HG03565 (cell line): ENCODE measurements around the gene CAMK1G.
A peak's percentile ranks its signal among the peaks of the same experiment; 100 is the strongest.

Experiments
- ATAC-seq: cut with Tn5 transposase; IDR thresholded peaks from one replicate; pipeline ENCODE4 v1.9.1; 2021; ENCODE audit warnings: mild to moderate bottlenecking, moderate library complexity; ENCODE audit not compliant: unreplicated experiment

The CAMK1G gene

DNA sequence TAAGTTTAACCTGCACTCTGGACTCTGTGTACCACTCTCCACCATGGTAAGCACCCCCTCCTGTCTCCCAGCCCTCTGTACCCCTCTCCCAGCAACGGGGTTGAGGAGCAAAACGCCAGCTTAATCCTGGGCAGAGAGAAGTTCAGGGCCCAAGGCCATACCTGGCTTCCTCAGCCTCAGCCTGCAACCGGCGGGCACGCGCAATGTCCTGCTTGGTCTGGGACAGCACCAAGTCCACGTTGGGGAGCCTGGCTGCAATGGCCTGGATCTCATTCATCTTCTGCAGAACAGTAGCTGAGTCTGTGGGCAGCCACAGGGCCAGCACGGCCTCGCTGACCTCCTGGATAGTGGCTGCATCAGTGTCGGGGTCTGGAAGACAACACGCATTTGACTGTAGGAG is 34.8 kb downstream of the CAMK1G start:
- no peak for ATAC-seq

DNA sequence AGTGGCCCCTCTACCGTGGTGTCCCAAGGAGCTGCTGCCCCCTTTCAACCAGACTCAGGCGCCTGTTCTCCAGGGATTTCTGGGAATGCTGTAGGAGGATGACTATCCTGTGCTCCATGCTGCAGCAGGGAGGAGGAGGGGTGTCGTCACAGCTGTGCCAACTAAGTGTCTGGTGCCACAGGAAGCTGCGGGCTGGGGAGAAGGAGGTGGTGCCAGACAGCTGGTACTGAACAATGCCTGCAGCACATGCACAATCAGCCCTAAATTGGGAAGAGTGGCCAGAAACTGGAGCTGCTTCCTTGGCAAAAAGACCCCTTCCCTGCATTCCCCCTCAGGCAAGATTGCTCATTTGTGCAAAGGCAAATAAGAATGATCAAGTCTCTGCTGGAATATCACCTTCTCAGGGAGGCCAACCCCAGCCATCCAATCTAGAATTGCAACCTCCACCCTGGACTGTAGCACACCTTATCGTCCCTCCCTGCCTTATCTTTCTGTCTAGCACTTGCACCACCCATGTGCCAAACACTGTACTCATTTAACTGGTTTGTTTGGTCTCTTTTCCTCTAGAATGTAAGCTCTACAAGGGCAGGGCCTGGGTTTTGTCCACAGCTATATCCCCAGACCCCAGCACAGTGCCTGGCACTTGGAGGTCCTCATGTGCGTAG is 35.4 kb downstream of the CAMK1G start:
- ATAC-seq: no peak

DNA sequence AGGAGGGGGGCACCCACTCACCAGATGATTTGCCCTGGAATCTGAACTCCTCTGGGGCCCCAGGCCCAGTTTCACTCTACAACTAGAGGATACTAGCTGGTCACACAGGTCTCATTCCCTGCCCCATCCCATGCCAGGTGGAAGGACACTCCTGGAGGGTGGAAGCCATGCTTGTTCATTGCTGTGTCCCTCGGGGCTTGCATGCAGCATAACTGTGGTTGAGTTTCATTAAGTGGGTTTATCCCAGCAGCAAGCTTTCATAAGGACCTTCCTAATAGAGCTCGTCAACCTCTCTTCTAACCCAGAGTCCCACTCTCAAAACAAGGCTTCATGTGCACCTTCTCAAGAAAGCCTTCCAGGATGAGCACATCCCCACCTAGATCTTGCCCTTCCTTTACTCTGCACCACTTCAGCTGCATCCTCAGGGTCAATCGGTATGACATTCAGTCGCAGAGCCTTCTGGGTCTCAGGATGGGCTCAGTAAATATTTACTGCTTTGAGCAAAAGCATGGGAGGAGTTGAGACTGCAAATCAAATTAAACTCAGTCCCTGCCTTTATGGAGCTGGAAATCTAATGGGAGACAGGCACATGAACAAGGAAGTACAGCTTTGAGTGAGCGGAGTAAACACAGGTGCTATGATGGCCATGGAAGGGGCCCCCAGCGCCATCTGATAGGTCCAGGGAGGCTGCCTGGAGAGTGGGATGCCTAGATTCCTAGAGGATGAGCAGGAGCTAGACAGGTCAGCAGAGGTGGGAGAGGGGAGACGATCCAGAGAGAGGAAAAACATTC is 36.4 kb downstream of the CAMK1G start:
- ATAC-seq: no peak

DNA sequence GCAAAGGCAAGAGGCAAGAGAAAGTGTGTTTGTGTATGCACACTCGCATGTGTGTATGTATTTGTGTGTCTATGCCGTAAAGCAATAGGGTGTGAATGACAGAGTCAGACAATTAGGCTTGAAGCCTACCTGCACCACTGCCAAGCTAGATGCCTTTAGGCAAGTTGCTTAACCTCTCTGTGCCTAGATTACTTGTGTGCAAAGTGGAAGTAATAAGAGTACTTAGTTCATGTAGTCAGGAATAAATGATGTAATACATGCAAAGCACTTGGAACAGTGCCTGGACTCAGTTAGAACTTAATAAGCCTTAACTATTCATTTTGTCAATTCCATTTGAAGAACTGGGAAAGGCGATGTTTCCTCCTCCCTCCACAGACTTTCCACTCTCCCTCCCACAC is 37.0 kb downstream of the CAMK1G start:
- no peak for ATAC-seq

DNA sequence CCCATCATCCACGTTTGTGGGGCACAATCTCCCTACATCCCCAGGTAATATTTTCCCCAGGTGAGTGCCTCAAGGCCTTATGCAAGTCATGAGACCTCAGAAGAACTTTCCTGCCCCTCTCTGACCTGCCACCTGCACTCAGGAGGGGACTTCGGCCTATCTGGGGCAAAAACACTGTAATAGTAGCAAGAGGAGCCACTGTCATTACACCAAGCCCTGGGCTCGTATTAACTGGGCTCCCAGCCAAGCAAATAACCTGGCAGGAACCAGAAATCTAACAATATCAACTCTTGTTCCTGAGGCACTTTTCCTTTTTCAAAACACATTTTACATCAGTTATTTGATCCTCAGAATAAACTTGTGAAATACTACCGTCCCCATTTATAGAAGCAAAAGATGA is 37.8 kb downstream of the CAMK1G start:
- ATAC-seq: no peak

DNA sequence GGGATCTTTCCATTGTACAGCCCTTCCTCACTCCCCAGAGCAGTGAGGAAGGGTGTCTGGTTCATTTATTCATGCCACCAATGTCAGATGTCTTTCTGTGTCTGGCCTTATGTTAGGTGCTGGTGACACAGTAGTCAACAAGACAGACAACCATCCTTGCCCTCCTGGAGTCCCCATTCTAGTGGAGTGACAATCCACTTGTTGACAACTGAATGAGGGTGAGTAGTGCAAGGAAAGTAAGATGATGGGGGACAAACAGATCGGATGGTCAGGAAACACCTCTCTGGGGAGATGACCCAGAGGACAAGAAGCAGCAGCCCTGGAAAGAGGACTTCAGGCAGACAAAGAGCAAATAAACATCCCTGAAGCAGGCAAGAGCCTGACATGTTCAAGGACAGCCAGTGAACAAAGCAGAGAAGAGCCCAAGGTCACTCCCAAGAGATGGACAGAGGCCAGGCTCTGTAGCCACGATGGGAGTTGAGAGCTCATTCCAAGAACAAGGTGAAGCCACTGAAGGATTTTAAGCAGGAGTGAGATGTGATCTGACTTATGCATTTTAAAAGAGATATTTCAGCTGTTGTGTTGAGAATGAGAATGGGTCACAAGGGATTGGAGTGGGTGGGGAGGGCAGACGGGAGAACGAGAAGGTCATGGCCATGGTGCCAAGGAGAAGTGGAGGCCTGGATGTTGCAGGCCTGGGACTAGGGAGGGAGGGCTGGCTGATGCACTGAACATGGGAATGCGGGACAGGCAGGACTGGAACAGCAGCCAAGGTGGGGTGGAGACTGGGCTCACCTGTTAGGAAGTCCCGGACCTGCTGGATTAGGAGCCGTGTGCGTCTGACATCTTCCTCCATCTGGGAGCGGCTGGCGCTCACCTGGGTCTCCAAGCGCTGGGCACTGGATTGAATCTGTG is 38.5 kb downstream of the CAMK1G start:
- no peak for ATAC-seq

DNA sequence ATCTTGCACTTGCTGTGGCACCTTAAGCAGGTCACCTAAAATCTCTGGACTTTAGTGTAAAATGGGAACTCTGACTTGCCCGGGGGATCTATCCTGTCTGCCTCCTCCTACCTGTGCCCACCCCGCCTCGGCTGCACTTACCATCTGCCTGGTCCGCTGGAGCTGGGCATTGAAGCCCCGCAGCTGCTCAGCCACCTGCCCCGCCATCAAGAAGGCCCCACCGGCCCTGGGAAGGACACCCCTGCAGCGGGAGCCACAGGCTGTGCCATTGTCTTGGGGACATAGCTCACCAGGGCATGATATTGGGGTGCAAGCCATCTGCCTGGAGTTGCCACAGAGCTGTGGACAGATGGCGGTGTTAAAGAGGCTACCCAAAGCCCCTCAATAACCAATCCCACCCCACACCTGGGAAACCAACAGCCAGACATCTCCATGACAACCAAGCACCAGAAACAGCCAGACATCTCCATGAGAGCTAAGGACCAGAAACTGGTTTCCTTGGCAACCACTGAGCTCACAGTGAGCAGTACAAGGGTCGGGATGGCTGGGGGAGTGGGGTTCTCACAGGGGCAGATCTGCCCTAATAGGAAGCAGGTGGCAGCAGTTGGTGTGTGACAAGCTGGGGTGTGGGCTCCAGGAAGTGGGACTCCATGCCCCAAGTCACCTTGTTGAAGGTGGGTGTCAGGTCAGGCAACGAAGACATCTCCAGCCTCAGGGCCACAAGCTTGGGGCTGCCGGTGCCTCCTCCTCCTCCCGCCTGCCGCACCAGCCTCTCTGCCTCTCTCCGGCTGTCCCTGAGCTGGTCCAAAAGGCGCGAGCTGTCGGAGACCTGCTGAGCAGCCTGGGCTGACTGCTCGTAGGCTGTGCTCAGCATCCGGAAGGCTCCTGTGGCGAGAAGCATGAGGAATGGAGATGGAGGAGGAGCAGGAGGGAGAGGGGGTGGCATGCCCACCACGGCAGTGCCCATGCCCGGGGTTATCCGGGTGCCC is 39.6 kb downstream of the CAMK1G start:
- ATAC-seq: no peak

DNA sequence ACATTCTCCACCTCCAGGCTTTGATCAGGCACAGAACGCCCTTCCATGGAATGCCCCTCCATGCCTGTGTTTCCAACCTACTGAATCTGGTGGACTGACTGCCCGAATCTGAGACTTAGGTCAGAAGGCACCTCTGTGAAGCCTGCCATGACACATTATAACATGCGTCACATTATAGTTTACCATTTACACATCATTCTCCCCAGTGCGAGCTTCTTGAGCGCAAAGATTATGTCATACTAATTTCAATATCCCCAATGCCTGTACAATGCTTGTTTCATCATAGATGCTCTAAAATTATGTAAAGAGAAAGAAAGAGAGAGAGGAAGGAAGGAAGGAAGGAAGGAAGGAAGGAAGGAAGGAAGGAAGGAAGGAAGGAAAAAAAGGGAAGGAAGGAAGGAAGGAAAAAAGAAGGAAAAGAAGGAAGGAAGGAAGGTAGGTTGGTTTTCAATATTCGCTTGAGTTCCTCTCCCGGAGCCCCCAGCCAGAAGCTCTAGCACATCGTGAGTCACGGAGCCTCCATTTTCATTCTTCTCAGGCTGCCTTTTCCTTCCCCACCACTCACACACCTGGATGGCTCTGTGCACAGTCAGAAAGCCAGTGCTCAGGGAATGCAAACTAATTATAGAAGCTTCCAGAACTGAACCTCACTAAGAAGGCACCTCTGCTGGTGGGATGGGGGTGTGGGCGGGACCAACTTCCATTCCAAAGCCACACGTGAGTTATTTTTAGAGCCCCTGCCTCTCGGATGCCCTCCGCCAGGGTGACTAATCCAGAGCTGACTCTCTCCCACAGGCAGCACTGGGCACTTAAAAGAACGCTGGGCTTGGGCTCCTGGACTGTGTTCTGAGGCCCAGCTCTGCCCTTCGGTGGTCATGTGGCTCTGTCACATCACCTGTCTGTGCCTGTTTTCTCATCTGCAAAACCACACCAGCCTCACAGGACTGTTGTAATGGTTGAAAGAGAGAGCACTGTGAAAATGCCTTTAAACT is 41.3 kb downstream of the CAMK1G start:
- no peak for ATAC-seq

DNA sequence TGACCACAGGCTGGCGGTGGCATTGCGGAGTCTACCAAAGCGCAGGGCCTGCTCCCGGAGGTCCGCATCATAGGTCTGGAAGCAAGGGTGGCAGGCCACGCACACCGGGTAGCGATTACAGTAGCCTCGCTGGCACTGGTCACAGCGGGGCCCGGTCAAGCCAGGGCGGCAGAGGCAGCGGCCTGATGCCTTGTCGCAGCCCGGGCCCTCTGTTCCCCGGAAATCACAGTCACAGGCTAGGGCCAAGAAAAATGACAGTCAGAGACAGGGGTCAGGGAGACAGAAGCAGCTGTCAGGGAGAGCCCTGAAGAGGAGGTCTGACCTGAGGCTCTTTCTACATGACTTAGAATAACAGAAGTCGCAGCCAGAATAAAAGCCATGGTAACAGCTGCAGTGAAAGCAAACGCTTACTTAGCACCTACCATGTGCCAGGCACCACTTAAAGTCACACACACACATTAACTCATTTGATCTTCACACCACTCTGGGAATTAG is 42.3 kb downstream of the CAMK1G start:
- no peak for ATAC-seq

DNA sequence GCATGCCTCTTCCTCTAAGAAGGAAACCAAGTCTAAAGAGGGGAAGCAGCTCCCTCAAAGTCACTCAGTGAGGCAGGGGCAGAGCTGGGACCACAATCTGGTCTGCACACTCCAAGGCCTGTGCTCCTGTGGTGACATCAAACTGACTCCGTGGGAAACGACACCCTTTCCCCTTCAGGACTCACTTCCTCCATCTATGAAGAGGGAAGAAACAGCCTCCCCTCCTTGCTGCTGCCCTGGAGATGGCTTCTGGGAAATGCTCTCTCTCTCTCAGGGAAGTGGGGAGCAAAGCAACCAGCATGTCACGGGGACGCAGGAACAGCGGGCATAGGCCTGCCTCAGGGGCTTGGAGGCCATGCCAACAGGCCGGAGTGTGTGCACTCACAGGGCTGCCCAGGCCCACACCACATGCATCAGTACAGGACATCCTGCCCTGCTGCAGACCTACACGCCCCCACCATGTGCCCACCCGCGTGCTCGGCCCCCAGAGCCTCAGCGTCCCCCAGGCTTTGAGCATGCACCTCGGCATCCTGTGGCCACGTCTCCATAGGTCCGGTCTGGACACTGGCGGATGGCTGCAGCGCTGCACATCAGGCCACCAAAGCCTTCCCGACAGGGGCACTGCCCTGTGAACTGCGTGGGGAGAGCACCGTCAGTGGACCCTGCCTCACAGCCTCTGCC is 43.0 kb downstream of the CAMK1G start:
- no peak for ATAC-seq

DNA sequence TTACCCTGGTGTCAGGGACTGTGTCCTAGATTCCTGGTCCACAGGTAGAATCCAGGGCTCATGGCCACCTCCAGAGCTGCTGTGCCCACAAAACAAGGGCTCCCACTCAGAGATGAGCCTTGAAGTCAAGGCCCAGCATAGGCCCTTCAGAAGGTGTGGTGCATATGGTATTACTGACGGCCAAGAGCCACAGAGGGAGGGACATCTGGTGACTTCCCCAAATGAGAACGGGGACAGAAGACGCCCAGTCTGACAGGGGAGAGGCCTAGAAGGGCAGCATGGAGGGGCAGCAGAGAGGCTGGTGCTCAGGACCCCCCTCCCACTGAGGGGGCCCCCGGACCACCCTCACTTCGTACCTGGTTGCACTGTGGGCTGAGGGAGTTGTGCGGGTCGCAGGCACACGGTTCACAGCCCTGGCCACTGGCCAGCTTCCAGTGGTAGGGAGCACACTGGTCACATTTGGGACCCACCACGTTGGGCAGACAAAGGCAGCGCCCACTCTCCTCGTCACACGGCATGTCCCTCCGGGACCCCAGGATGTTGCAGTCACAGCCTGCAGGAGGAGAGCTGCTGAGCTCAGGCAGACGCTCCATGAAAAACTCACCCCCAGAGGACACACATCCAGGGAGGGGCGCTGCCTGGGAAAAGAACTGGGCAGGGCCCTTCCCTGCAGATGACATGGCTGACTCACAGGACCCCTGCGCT is 43.7 kb downstream of the CAMK1G start:
- ATAC-seq: no peak

DNA sequence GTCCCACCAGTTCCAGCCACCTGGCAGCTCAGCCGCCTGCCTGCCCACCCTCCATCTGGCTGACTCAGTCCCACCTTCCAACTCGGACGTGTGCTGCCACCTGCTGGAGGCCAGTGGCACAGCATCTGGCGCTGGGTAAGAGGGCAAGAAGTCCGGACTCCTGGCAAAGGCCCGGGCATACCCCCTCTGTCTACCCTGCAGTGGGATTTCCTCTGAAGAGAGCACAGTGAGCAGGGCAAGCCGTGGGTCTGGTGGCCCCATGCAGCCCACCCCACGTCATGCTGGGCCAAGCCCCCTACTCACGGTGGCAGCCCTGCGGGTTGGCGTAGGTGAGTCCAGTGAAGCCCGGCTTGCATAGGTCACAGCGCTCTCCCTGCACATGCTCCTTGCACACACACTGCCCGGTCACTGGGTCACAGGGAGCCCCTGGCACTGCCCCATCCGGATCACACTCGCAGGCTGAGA is 44.2 kb downstream of the CAMK1G start:
- ATAC-seq: peak; percentile 59

DNA sequence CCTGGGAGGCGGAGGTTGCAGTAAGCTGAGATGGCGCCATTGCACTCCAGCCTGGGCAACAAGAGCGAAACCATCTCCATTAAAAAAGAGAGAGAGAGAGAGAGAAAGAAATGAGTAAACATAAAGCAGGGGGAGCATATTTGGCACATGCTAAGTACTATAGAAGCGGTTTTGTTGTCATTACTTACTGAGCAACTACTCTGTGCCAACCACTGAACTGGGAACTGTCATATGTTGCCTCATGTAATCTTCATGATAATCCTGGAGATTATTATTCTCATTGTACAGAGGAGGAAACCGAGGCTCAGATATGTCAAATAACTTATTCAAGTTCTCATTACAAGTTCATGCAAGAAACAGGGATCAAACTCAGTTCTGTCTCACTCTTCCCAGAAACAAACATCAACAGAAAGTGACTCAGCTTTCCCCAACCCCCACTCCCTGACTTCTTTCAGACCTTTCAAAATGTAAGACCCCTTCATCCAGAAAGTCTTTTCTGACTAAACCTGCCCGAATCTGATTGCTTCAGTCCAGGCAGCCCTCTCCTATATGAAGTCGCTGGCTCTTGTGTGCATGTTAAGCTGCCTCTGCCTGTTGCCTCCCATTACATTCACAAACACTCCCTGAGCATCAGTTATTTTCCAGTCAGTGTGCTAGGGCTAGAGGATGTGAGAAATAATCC is 45.2 kb downstream of the CAMK1G start:
- ATAC-seq: no peak

DNA sequence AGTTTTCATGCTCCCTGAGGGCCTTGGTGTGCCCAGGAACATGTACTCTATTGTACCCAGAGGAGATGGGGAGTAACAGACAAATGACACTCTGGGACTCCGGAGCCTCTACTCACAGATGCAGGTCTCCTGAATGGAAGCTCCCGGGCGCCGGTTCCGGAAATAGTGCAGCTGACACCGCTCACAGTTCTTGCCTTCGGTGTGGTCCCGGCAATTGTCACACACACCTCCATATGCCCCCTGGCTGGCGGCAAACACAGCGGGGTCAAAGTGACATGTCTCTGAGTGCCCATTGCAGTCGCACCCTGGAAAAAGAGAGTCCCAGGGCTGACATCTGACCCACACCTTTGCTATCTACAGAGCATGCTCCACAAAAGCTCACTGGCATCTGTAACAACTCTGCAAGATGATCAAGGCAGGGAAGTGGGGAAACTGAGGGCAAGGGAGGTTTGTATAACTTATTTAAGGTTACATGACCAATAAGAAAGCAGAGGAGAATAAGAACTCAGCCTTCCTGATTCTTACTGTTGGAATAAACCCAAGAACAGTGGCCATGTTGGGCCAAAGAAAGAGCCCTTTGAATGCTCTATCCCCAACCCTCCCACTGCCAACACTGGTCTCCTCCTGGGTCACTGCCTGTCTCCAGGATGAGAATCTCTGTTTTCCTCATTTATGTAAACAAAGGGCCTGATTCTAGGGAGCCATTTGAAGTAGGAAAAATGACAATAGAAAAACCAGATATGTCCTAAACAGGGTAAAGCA is 46.3 kb downstream of the CAMK1G start:
- no peak for ATAC-seq

DNA sequence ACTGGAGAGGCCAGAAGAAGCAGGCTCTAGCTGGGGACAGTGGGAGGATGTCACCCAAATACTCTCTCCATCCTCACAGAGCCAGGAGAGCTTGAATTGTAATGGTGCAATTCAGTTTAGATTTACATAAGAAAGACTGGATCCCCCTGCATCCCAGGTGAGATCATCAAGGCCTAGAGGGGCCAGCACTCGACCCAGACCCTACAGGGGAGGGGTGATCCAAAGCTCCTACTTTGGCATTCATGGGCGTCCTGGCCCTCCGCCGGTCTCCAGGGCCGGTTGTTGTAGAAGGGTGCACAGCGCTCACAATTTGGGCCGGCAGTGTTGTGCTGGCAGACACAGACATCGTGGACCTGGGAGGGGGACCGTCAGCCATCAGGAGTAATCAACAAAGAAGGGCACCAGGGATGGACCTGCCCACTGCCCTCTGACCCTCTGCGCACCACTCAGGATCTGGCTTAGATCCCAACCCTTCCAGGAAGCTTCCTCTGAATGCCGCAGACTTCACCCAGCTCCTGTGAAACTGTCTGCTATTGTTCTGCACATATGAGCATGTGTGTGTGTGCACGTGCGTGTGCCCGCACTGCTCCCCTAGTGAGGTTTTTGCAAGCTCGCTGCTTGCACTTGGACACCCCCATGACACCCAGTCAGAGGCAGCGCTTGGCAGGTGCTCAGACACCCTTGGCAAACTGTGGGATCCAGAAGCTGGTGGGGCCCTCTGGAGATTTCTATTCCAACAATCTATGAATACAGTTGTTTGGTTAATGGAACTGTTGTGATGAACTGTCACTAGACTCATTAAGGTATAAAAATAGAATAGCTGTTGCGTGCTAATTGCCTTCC is 47.1 kb downstream of the CAMK1G start:
- ATAC-seq: no peak
